ENCODE data around the gene OPCML. TPM values are rescaled to one million over a fixed set of nuclear protein-coding genes. Genes with fewer than 3 reads are reported as not detected.

OPCML gene
- total RNA-seq, 1 donor from 2014 or later = 0.10 TPM

DNA sequence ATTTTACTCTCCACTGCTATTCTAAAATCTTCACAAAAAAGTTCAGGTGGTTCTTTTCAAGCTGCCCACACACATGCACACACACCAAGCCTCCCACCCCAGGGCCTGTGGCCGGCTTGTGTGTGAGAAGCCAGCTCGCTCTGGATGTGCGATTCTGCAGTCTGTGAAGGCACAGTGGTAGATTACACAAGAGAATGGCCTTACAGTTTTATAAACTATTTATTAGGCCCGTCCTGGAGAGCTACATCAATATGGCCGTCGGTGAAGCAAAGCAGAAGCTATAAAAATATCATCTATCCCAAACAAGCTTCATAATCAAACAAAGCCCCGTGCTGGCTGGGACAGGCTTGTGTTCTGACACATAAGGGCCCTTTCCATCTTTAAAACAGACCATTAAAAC, 240.5 kb downstream of the OPCML start:
- no peak for DNase-seq (ENCODE audit: low spot score)

DNA sequence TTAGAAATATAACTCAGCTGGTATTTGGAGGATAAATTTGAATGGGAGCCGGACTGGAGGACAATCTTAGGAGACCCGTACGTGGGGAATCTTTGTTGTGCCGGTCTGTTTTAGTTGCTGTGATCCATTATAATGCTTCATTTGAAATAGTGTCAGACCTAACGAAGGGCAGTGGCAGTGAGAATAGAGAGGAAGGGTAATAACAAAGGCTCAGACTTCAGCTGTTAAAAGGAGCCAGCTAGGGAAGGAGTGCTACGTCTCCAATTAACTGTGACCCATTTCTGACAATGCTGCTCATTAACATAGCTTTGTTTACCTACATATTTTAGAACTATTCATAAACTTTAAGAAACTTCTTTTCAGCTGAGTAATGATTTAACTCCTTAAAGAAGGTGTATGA, 246.9 kb downstream of the OPCML start:
- no peak for DNase-seq (ENCODE audit: low spot score)

DNA sequence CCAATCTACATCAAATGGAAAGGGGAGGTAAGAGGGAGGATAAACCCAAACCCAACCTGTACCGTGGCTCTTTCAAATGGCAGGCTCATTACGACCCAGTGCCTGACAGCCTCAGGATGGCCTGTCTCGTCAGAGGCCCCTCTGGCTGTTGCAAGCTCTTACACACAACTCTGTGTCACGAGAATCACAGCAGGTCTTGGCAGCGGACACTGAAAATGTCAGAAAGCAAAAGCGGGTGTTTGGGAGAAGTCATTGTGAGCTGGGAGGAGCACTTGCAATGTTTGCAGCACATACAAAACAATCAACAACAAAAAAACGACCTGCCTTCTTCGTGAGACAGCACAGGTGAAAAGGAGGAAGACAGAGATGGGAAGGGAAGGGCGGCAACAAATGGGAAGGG, 248.1 kb downstream of the OPCML start:
- DNase-seq (ENCODE audit: low spot score) = no peak

DNA sequence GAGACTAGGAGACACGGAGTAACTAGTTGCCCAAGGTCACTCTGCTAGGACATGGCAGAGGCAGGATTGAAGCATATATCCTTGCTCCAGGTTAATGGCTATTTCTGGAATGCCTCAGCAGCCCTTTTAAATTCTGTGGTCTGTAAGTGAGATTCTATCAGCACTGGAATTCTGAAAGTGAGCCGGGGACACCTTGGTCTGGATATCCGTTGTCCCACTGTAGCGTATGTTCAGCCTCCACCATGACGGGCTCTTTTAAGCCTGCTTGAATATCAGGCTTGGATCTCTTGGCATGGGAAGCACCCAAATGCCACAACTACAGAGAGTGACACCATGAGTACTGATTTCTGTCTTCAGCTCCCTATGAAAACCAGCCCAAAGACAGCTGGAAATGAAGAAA, 254.4 kb downstream of the OPCML start:
- DNase-seq (ENCODE audit: low spot score) = no peak

DNA sequence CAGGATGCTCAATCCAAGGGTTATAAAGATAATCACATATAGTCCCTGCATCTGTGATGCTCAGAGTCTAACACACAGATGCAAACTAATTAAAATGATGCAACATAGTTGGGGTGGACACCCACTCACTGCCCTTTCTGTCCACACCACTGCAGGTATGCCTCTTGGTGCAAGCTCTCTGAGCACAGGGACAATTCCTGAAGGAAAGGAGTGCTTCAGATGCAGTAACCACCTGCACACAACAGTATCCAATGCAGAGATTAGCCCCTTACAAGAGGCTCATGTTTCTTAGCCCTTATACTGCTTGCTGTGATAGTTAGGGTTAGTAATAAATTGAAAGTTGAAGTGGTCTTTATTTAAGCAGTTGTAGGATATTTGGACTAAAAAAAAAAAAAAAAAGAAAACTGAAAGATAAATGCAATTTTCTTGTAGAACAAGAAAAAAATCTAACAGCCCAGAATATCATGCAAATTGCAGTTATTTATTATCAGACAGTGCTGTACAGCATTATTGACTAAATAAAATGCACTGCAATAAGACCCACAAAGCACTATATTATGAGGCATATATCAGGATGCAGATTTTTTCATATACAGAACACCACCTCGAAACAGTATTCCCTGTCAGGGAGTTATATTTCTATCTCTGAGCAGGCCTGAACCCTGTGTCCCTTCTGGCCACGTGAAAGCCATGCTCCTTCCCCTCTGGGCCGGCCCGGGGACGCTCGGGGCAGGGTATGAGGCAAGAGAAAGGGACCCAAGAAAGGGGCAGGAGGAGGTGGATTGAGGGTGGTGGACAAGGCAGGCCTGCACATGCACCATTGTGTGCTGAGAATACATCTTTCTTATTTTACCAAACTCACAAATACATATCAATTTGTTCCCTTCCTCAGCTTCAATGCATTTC, 260.2 kb downstream of the OPCML start:
- no peak for DNase-seq (ENCODE audit: low spot score)

DNA sequence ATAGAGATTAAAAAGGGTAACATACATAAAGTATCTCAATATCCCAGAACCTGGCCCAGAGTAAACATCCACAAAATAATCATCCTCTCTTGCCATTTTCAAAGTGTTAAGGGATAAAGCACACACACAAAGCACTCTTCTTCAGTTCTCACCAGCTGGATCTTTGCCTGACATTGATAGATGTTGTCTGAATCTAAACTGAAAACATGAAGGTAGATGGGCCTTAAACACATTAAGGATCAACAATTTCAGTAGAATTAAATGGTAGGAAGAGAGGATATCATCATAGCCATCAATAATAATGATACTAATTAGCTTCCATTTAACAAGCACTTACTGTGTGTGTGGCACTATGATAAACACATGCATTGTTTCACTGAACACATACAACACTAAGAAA, 261.1 kb downstream of the OPCML start:
- no peak for DNase-seq (ENCODE audit: low spot score)

DNA sequence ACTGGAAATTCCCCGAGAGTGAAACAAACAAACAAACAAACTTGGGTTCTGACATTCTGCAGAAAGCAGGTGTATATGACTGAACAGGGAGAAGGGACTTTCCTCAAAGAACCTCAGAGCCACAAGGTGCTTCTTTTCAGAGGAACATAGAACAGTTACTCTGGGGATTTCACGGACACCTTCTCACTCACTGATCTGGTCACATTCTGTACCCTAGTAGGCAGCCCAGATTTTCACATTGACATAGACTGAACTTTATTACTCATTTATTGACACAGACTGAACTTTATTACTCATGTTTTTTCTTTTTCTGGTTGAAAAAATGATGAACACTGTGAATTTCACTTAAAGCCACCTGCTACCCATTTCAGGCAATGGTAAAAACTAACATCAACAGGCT, 263.0 kb downstream of the OPCML start:
- DNase-seq (ENCODE audit: low spot score) = no peak

DNA sequence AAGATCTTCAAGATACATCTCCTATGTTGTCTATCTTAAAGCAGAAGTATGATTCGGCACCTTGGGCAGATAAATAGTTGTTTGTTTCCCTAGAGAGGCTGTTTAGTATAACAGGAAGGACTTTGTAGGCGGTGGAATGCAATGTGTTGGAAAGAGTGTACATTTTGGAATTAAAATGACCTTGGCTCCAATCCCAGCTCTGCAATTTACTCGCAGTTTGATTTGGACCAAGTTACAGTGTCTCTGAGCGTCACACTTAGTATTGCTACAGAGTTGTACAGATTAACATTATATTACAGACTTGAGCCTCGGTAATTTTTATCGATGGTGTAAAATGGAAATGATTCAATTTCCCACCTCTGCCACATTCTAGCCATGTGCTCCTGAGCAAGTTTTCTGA, 265.3 kb downstream of the OPCML start:
- no peak for DNase-seq (ENCODE audit: low spot score)

DNA sequence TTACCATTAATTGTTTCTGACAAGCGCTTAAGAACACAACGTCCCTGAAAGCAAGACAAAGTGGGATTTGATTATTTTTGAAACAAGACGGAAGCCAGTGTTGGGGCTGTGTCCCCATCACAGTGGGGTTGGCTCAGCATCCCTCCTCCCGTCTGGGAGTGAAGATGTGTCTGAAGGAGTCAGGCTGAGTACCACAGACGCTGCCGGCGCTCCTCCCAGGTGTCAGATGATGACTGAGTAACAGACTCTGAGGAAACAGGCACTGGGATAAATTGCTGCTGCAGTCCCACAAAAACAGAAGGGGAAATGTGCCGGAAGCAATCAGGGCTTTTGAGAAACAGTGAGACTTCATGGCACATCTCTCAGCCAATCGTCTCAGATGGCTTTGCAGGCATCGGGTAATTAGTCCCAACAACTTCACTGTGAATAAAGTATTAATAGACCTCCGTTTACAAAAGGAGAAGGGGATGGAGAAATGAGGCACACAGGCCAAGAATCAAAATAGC, 266.7 kb downstream of the OPCML start:
- DNase-seq (ENCODE audit: low spot score) = no peak

DNA sequence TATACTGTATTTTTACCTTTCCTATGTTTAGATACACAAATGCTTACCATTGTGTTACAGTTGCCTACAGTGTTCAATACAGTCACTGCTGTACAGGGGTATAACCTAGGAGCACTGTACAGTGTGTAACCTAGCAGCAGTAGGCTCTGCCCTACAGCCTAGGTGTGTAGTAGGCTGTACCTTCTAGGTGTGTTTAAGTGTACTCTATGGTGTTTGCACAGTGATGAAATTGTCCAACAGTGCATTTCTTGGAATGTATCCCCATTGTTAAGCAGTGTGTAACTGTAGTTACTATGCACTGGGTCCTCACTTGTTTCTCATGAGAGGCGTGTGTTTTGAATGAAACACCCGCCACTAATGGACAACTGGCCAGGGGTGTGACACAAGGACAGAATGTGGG, 269.0 kb downstream of the OPCML start:
- no peak for DNase-seq (ENCODE audit: low spot score)

DNA sequence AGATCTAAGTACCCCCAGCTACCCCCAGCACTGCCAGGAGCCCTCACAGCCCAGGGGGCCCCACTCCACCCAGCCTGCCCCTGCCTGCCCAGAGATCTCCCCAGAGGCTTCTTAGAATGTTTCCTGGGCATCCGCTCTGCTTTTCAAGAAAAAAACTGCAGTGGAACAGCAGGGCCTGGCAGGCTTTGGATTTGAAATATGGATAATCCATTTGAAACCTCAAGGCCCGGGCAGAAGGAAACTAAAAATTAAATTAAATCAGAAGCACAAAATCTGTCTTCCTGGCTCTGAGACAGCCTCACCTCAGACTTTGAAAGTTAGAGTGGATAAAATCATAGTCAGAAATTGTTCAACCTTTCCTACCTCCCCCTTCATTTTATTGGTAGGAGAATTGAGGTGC, 273.6 kb downstream of the OPCML start:
- DNase-seq (ENCODE audit: low spot score) = no peak

DNA sequence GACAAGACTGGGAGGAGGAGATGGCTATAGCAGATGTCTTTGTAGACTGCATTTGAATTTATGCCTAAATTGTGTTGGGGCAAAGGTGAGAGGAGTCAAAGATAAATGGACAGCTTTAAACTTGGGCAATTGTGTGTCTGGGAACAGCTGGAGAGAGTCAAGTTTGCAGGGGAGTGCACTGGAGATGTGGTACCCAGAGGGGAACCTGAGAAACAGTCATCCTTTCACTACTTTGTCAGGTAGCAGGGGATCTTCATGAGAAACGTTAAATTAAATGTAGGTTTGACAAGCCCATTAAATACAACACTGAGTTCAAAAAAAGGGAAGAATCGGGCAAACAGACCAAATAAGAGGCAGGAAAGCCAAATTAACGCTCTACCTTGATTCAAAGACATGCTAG, 277.7 kb downstream of the OPCML start:
- no peak for DNase-seq (ENCODE audit: low spot score)

DNA sequence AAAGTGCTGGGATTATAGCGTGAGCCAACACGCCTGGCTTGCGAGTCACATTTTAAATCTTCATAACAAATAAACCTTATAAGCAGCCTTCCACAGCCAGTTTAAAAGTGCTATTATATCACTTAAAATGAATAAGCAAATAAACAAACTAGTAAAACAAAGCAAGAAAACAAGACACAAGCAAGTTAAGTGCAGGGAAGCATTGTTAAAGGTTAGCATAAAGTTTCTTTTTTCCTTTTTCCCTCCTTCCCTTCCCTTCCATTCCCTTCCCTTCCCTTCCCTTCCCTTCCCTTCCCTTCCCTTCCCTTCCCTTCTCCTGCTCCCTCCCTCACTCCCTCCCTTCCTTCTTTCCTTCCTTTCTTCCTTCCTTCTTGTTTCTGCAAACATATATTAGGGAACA, 278.7 kb downstream of the OPCML start:
- DNase-seq (ENCODE audit: low spot score) = no peak

DNA sequence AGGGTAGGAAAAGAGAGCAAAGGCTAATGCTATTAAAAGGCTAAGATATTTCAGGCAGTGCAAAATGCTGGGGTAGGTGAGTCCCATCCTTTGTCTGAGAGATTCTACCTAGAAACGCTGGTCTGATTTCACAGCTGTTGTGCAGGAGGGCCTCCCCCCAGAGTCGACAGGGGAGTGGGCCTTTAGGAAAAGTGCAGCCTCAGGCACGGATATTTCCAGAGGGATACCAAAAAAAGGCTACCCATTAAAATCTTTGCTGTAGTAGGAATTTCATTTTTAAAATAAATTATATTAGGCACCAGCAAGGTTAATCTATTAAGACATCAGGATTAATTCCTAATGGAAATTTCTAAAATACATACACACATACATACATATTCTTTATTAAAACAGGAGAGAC, 280.5 kb downstream of the OPCML start:
- no peak for DNase-seq (ENCODE audit: low spot score)

DNA sequence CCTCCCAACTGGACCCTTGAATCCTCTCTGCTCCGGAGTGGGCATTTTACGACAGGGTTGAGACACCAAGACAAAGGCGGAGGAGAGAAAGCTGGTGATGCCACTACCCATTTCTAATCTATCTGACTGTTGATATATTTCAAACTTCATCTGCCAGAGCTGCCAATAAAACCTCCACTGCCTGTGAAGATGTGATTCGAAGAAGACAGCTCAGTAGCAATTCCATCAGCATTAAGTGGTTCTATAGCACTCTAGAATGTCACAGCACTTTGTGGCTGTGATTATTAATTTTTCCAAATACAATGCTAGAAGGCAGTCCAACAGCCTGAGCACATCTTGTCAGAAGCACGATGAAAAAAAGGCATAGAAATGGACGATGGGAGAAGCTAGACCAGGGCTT, 282.8 kb downstream of the OPCML start:
- no peak for DNase-seq (ENCODE audit: low spot score)

DNA sequence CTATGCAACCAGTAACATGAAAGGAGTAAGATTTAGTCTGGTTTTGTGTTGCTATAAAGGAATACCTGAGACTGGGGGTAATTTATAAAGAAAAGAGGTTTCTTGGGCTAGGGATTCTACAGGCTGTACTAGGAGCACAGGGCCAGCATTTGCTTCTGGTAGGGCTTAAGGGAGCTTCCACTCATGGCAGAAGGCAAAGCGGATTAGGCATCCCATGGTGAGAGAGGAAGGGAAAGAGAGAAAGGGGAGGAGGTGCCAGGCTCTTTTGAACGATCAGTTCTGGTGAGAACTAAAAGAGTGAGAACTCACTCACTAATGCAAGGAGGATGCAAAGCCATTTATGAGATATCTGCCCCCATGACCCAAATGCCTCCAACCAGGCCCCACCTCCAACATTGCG, 283.2 kb downstream of the OPCML start:
- no peak for DNase-seq (ENCODE audit: low spot score)

DNA sequence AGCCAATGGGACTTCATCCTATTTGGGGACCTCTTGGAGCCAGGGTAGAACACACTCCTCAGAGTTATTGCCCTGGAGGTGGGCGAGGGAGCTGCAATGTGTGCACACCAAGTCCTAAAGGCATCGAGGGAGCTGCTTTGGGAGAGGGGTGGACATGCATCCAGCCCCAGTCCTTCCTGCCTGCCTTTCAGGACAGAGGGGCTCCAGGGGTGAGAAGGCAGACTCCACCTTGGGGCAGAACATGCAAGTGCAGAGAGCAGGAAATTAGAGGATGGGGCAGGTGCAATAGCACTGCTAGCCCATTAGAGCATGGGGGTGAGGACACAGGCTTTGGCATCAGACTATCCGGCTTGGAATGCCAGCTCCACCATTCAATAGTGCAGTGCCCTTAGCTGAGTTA, 288.5 kb downstream of the OPCML start:
- DNase-seq (ENCODE audit: low spot score) = no peak

DNA sequence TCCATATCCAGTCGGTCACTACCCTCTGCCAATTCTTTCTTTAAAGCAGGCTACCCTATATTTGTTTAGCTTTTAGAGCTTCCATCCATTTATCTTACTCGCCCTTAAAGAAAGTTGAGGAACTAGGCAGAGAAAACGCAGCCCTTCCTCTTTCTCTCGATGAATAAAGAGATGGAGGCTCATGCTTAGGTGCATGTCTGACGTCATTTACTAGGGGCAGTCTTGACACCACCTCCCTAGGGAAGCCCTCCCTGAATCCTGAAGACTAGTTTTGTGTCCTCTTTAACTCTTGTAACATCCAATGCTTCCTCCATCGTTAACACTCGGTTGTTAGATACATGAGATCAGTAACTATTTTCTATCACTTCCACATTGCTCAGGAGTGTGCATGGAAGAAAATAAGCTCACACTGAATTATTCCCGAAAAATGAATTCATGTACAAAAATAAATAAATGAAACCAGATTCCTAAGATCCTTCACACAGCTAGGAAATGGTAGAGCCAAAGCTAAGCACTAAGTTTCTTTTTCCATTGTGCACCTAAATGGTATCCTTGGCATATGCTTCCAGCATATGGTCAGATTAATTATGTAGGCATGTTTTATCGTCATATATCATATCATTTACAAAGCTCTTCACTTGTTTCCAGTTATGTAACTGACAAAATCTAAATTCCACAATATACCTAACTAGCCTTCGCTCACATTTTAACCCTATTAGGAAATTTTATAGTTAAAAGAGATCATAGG, 291.2 kb downstream of the OPCML start:
- no peak for DNase-seq (ENCODE audit: low spot score)

DNA sequence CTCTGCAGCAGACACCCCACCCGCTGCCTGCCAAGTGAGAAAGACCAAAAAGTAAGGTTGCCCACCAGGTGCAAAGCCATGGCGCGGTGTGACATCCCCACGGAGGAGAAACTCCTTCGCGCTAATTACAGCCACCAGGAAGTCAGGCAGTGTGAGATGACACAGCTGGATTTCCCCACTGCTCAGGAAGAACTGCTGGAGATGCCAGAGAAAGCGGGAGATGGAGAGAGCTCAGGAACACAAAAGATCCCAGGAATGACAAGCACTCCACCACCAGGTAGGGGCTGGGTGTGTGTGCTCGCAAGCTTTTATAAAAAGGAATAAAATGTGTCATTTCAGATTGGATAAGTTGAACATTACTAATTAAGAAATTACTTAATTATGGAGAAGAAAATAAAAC, 292.7 kb downstream of the OPCML start:
- no peak for DNase-seq (ENCODE audit: low spot score)

DNA sequence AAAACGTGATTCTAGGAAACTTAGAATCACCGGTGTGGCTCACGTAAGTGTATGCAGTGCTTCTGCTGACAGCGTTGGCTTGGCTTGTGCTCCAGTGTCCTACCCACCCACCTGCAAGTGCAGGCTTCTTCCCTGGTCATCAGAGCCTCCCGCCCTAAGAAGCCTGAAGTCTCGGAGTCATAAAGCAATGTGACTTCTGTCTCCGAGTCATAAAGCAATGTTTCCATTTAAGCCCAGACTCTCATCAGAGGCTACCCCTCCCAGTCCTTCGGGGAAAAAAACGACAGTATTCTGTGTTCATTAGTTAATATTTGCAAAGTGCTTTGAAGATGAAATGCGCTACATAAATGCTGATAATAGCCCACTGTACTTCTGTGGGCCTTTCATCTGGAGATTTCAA, 293.8 kb downstream of the OPCML start:
- no peak for DNase-seq (ENCODE audit: low spot score)

DNA sequence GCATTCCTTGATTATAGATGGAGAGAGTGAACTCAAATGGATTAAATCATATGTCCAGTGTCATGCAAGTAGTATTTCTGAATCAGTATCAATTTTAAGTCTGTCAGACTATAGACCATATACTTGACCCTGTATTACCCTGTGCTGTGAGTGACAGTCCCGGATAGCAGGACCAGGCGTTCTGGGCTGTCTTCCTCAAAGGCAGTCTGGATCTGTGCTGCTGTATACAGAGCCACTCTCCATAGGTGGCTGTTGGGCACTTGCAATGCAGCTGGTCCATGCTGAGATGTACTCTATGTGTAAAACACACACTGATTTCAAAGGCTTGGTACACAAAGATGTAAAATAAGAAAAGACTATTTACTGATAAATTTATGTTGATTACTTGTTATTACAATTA, 294.3 kb downstream of the OPCML start:
- no peak for DNase-seq (ENCODE audit: low spot score)

DNA sequence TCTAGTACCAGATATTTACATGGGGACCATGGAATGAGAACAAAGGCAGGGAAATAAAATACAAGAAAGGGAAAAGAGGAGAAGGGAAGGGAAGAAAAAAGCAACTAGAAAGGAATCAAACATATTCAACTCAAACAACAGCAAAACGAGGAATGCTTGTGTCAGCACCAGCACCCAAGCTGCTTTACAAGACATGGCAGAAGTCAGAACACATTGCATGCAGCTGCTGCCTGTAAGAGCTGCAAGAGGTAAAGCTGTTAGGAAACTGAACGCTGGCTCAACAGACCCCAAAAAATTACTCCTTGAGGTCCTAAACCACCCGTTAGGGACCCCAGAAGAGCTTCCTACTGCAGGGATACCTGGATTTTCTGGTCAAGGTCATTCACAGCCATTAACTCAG, 296.9 kb downstream of the OPCML start:
- no peak for DNase-seq (ENCODE audit: low spot score)

DNA sequence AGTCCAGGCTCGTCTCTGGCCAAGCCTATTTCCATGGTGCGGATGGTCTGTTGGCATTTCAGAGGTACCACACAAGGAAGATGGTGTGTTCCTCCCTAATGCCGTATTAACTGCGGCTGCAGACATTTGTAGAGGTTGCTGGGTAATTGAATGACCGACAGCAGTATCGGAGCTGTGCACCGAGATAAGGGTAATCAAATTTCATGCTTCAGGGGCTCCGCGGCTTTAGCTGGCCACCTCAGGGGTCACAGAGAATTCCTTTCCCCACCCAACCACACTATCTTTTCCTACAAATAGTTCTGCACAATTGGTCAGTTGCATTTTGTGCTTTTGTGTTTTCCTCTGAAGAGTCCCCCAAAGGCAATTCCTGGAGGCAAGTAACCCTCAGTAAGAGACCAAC, 297.4 kb downstream of the OPCML start:
- no peak for DNase-seq (ENCODE audit: low spot score)
